HL-60 (cell line): ENCODE measurements around the gene SLC46A1.

Experiments
- DNase-seq, 2 experiments: peaks; one replicate each; pipeline ENCODE4 v3.0.0-alpha.2; 2010 to 2020; ENCODE audit warnings: low read depth in 1 of 2, low spot score in 1 of 2
- H3K27ac ChIP-seq: fragments of 250-450 bp; sonication (Bioruptor Pico); replicated peaks from 2 replicates; pipeline ENCODE4 v1.5.1; 2020; ENCODE audit warnings: mild to moderate bottlenecking, moderate library complexity
- H3K27me3 ChIP-seq: fragments of 250-450 bp; sonication (Bioruptor Pico); 2 replicates; pipeline ENCODE4 v1.5.1; 2021; ENCODE audit warnings: mild to moderate bottlenecking, moderate library complexity; ENCODE audit not compliant: insufficient read depth, poor library complexity, severe bottlenecking
- H3K4me3 ChIP-seq: replicated peaks from 2 replicates; pipeline ENCODE4 v1.5.1; 2011; ENCODE audit warnings: mild to moderate bottlenecking, control low read depth, low read length; ENCODE audit not compliant: insufficient read depth
- GABPA ChIP-seq: IDR thresholded peaks from 2 replicates; pipeline ENCODE4 v1.6.1; 2012; ENCODE audit warnings: low read depth
- POLR2AphosphoS5 ChIP-seq: IDR thresholded peaks from 2 replicates; pipeline ENCODE4 v1.6.1; 2012; ENCODE audit warnings: low read depth
- SPI1 ChIP-seq: IDR thresholded peaks from 2 replicates; pipeline ENCODE4 v1.6.1; 2012; ENCODE audit warnings: low read depth, mild to moderate bottlenecking, borderline replicate concordance
- TF ChIP-seq, protein P1 (sequence below): IDR thresholded peaks from 2 replicates; pipeline ENCODE4 v1.6.1; 2012; ENCODE audit warnings: low read depth; ENCODE audit not compliant: insufficient replicate concordance
- TF ChIP-seq, protein P2 (sequence below): IDR thresholded peaks from one replicate; pipeline ENCODE4 v1.5.1; 2011; ENCODE audit warnings: low read length, control low read depth, inconsistent platforms; ENCODE audit not compliant: insufficient read depth

Gene SLC46A1

DNA sequence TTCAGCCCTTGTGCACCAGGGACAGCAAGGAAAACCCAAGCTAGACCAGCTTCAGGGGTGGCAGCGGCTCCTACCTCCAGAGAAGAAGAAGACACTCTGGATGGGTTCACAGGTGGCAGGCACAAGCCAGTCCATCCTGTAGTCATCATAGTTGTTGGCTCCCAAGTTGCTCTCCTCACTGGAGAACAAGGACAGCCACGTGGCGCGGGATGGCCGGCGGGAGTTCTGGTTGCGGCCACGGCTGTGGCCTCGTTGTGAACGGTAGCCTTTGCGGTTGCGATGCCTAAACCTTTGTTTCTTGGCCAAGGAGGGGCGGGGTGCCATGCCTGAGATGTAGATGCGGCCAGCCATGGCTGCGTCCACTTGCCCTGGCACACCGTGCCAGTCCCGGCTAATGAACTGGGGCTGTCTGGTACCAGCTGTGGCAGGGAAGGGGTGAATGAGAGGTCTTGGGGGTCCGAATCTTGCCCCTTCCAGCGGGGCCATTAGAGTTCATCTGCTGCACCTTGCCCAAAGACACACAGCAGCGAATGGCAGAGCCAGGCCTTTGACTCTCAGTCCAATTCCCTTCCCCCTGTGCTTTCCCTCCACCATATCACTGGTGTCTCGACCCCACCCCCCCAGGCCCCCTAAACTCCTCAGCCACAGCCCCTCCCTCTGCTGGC, 38.2 kb downstream of the SLC46A1 start:
- Histone ChIP-seq H3K27ac (no peak overlapping the region), H3K4me3 (no peak overlapping the region), H3K27me3 (peaks cover 9% of the 10 kb centered on the region)
- TF ChIP-seq POLR2AphosphoS5: no peak
- TF ChIP-seq, protein P1, sequence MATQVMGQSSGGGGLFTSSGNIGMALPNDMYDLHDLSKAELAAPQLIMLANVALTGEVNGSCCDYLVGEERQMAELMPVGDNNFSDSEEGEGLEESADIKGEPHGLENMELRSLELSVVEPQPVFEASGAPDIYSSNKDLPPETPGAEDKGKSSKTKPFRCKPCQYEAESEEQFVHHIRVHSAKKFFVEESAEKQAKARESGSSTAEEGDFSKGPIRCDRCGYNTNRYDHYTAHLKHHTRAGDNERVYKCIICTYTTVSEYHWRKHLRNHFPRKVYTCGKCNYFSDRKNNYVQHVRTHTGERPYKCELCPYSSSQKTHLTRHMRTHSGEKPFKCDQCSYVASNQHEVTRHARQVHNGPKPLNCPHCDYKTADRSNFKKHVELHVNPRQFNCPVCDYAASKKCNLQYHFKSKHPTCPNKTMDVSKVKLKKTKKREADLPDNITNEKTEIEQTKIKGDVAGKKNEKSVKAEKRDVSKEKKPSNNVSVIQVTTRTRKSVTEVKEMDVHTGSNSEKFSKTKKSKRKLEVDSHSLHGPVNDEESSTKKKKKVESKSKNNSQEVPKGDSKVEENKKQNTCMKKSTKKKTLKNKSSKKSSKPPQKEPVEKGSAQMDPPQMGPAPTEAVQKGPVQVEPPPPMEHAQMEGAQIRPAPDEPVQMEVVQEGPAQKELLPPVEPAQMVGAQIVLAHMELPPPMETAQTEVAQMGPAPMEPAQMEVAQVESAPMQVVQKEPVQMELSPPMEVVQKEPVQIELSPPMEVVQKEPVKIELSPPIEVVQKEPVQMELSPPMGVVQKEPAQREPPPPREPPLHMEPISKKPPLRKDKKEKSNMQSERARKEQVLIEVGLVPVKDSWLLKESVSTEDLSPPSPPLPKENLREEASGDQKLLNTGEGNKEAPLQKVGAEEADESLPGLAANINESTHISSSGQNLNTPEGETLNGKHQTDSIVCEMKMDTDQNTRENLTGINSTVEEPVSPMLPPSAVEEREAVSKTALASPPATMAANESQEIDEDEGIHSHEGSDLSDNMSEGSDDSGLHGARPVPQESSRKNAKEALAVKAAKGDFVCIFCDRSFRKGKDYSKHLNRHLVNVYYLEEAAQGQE: no peak
- TF ChIP-seq SPI1: no peak
- TF ChIP-seq, protein P2, sequence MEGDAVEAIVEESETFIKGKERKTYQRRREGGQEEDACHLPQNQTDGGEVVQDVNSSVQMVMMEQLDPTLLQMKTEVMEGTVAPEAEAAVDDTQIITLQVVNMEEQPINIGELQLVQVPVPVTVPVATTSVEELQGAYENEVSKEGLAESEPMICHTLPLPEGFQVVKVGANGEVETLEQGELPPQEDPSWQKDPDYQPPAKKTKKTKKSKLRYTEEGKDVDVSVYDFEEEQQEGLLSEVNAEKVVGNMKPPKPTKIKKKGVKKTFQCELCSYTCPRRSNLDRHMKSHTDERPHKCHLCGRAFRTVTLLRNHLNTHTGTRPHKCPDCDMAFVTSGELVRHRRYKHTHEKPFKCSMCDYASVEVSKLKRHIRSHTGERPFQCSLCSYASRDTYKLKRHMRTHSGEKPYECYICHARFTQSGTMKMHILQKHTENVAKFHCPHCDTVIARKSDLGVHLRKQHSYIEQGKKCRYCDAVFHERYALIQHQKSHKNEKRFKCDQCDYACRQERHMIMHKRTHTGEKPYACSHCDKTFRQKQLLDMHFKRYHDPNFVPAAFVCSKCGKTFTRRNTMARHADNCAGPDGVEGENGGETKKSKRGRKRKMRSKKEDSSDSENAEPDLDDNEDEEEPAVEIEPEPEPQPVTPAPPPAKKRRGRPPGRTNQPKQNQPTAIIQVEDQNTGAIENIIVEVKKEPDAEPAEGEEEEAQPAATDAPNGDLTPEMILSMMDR: no peak
- no peak for TF ChIP-seq GABPA
- DNase-seq: no peak

DNA sequence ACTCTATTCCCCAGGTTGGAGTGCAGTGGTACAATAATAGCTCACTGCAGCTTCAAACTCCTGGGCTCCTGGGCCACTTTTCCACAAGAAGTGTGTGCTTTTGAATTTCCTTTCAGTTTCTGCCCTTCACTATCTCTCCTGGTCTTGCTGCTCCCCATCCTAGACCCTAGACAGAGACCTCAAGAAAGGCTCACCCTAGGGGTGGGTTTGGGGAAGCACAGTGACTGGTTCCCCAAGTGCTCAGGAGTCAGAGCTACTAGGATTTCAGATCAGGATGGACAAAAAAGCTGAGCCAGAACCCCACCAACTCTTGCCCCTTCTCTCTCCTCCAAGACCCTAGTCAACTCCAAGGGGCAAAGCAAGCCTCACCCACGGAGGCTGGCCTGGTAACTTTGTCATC, 39.4 kb downstream of the SLC46A1 start:
- Histone ChIP-seq H3K4me3 (no peak overlapping the region), H3K27ac (no peak overlapping the region), H3K27me3 (peaks cover under 1% of the 10 kb centered on the region)
- no peak for DNase-seq
- TF ChIP-seq, protein P1: no peak
- TF ChIP-seq POLR2AphosphoS5 (no peak), SPI1 (no peak), GABPA (no peak)
- TF ChIP-seq, protein P2: no peak

DNA sequence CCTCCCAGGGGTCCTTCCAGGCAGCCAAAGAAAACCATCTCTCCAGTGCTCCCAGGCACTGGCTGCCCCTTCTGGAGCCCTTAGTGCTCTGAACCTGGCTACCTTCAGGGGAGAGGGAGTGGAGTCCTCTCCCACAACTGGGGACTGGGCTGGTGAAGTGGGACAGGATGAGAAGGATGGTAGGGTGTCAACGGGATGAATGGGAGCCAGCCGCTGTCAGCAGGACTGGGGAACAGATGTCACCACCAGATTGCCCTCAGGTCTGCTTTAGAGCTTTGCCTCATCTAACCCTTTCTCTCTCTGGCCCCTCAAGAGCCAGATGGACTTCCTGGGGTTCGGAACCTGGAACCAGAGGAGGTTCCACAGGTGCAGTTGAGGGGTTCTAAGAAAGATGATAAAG, 40.5 kb downstream of the SLC46A1 start:
- DNase-seq: no peak
- Histone ChIP-seq H3K4me3 (no peak overlapping the region), H3K27ac (no peak overlapping the region), H3K27me3 (no peaks in the 10 kb centered on the region)
- TF ChIP-seq, protein P2: no peak
- TF ChIP-seq POLR2AphosphoS5 (no peak), GABPA (no peak), SPI1 (no peak)
- TF ChIP-seq, protein P1: no peak
